Testis (tissue), 3 donors: Measurements from ENCODE around the gene WT1. TPM values are rescaled to one million over a fixed set of nuclear protein-coding genes. Genes with fewer than 3 reads are reported as not detected.

ENCODE experiments used
- DNase-seq: peaks from one replicate; pipeline ENCODE4 v3.0.0-alpha.2; 2019
- H3K27ac ChIP-seq, 2 donors: fragments of 200-600 bp; sonication (generic); one replicate each; pipeline ENCODE4 v1.5.1; 2019
- H3K27me3 ChIP-seq: fragments of 200-600 bp; sonication (generic); one replicate; pipeline ENCODE4 v1.5.1; 2019
- H3K36me3 ChIP-seq: fragments of 200-600 bp; sonication (generic); one replicate; pipeline ENCODE4 v1.5.1; 2017; ENCODE audit warnings: low read depth; ENCODE audit errors: missing control alignments
- H3K4me1 ChIP-seq: fragments of 200-600 bp; sonication (generic); one replicate; pipeline ENCODE4 v1.5.1; 2019
- H3K4me3 ChIP-seq, 2 donors: fragments of 200-600 bp; sonication (generic); one replicate each; pipeline ENCODE4 v1.5.1; 2017 to 2019
- H3K9me3 ChIP-seq: fragments of 200-600 bp; sonication (generic); one replicate; pipeline ENCODE4 v1.5.1; 2017
- CTCF ChIP-seq, 3 experiments: fragments of 450-650 bp in 2 of 3; fragments of 200-600 bp in 1 of 3; sonication (generic) in 1 of 3; IDR thresholded peaks; one replicate each; pipeline ENCODE4 v1.5.1; 2016 to 2019; ENCODE audit warnings: antibody characterized with exemption in 3 of 3, mild to moderate bottlenecking in 2 of 3, moderate library complexity in 1 of 3
- POLR2A ChIP-seq: fragments of 450-650 bp; IDR thresholded peaks from one replicate; pipeline ENCODE4 v1.6.1; 2017; ENCODE audit warnings: antibody characterized with exemption, mild to moderate bottlenecking, moderate library complexity
- WGBS, 2 donors: methylation state at CpG; one replicate each; pipeline ENCODE4 v1.1.5; 2018; 5-methylcytosine and 5-hydroxymethylcytosine counted together
- intact Hi-C: fragments of 100-400 bp; cut with DNase I; formaldehyde crosslinking; loops from one replicate; pipeline ENCODE4 v1.15.1; 2023; ENCODE audit warnings: low total_unique reads
- polyA plus RNA-seq: library from polyadenylated mRNA; stranded (reverse); fragments of 350-450 nt; fragmentation: Illumina TruSeq; extraction: RNeasy Lipid Tissue Mini Kit (QIAGEN cat#74804); gene quantifications from one replicate; pipeline ENCODE4 v1.2.3, GENCODE V29; 2014; ENCODE audit warnings: low read depth, low replicate concordance; ENCODE audit not compliant: insufficient read depth
- total RNA-seq, 2 donors: library from RNA; depleted of rRNA; stranded (reverse); fragments of >200 nt; gene quantifications; one replicate each; pipeline ENCODE4 v1.2.3, GENCODE V29; 2016

WT1 gene
- total and polyA plus RNA-seq, 3 donors from 2014 or later: 62.2 to 278 (median 189) TPM

- H3K4me3 ChIP-seq: peak overlapping the region; percentile 63 to 75
- H3K27ac ChIP-seq: peak overlapping the region; percentile 71 to 80
- H3K9me3 ChIP-seq: no peaks in the 10 kb centered on the region
- no peak for DNase-seq
- TF ChIP-seq POLR2A (no peak), CTCF (IDR thresholded peaks at IDR 0.05) (no peak)
- intact Hi-C loops: no loop called here
- WGBS, 2 donors: 44 to 46% methylated on average over 39 to 41 of the region's 42 CpGs
- no peaks in the 10 kb centered on the region for H3K36me3 ChIP-seq
- H3K4me1 ChIP-seq: peaks cover 5% of the 10 kb centered on the region
- no peaks in the 10 kb centered on the region for H3K27me3 ChIP-seq
Measured at GRCh38 chr11:32437495-32438345, 2.4 kb upstream of the WT1 start.

DNA sequence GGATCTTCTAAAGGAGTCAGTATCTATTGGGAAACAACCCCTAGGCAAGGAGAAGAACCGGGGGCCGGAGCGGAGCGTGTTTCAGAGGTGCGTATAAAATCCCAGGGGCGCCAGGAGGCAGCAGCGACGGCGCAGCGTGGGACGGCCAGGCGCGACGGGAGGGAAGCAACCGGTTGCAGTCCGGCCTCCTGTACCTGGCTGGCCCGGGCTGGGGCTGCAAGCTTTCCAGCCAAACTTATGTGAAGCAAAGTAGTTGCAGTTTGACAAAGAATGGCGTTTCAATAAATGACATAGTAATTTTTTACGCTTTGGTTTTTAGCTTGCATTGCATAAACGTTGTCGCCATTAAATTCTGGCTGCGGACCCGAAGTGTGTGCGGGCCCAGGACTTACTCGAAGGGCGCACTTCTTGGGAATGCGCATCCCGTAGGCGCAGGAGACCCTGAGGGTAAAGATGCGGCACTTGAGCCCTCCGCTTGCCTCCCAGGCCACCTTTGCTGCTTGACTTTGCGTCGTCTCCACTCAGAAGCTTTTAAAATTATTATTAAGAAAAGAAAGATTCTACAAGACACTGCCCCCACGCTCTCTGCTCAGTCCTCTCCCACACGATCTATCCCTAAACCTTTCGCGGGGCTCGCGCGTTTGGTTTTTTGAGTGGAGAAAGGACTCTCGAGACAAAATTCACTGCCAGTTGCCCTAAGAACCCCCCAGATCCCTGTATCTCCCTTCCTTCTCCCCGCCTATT is 1.6 kb upstream of the WT1 start:
- H3K9me3 ChIP-seq: no peaks in the 10 kb centered on the region
- H3K4me1 ChIP-seq: peaks cover 5% of the 10 kb centered on the region
- H3K27me3 ChIP-seq: no peaks in the 10 kb centered on the region
- TF ChIP-seq CTCF (IDR thresholded peaks at IDR 0.05): no peak
- TF ChIP-seq POLR2A: no peak
- peak overlapping the region; percentile 63 to 75 for H3K4me3 ChIP-seq
- peak overlapping the region; percentile 71 to 80 for H3K27ac ChIP-seq
- intact Hi-C loops: no loop called here
- no peaks in the 10 kb centered on the region for H3K36me3 ChIP-seq
- peak; percentile 42 for DNase-seq
- WGBS, 2 donors: 27 to 31% methylated on average over 39 to 42 of the region's 42 CpGs

DNA sequence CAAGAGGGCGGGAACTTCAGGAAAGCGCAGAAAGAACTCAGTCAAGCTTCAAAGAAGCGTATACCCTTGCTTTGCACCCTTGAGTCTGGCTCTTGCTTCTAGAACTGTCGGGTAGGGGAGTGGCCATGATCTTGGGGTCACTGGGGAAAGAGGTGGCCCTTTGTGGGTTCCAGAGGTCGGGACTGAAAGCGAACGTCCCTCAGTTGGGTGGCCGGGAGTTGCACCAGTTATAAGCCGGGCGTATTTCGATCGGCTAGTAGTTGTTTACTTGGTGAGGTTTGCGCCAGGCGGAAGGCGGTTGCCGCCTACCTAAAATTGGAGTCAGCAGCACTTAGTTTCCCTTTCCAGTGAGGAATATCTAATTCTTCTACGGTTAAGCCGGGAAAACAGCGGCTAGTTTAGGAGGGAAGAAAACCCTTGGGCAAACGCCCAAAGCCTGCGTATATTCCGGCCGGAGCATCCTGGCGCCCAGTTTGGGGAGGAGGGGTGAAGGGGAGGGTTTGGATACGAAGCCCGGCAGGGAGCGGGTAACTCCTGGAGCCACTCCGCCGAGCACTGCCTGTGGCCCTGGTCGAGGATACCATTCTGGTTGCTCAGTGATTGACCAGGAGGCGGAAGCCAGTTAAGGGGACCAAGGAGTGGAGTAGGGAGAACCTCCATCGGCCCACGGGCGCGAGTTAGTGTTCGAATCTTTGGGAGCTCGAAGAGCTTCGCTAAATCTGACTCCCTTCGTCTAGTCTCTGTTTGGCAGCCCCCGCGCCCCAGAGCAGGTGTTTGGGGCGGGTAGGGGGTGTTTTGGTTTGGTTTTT is 807 bp upstream of the WT1 start:
- WGBS, 2 donors: 2% methylated on average over 40 to 42 of the region's 42 CpGs
- peak overlapping the region; percentile 71 to 80 for H3K27ac ChIP-seq
- H3K36me3 ChIP-seq: no peaks in the 10 kb centered on the region
- TF ChIP-seq CTCF (IDR thresholded peaks at IDR 0.05) (no peak), POLR2A (no peak)
- intact Hi-C loops: no loop called here
- peak overlapping the region; percentile 63 to 75 for H3K4me3 ChIP-seq
- H3K4me1 ChIP-seq: no peaks in the 10 kb centered on the region
- no peaks in the 10 kb centered on the region for H3K9me3 ChIP-seq
- H3K27me3 ChIP-seq: no peaks in the 10 kb centered on the region
- peak; percentile 22 for DNase-seq

DNA sequence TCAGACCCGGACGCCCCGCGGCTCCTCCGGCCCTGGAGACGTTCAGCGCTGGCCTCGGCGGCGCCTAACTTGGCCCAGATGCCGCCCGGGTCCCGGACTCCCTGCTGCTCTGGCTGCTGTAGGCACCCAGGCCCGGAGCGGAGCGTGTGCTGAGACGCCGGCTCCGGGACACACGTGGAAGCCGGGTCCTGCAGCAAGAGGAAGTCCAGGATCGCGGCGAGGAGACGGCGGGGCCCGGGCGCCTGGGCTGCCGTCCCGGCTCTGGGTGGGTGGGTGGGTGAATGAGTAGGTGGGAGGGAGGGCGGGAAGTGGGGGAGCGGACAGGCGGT is 223 bp downstream of the WT1 start:
- 0% methylated on average over 2 of the region's 33 CpGs; no CpG with 5 or more reads in 1 of the 2 donors for WGBS, 2 donors
- DNase-seq: no peak
- H3K4me1 ChIP-seq: no peaks in the 10 kb centered on the region
- H3K36me3 ChIP-seq: no peaks in the 10 kb centered on the region
- H3K4me3 ChIP-seq: peak overlapping the region; percentile 63 to 75
- H3K27ac ChIP-seq: peak overlapping the region; percentile 81 to 91
- intact Hi-C loops: no loop called here
- no peaks in the 10 kb centered on the region for H3K27me3 ChIP-seq
- H3K9me3 ChIP-seq: no peaks in the 10 kb centered on the region
- TF ChIP-seq CTCF (IDR thresholded peaks at IDR 0.05) (no peak), POLR2A (no peak)
